Measurements from ENCODE around the gene LDLRAD2.
"Not testable (repeated sequence)": the region's sequence is repeated elsewhere in the genome, so short reads cannot be mapped to it uniquely, and the experiment has no call there.

Gene LDLRAD2

DNA sequence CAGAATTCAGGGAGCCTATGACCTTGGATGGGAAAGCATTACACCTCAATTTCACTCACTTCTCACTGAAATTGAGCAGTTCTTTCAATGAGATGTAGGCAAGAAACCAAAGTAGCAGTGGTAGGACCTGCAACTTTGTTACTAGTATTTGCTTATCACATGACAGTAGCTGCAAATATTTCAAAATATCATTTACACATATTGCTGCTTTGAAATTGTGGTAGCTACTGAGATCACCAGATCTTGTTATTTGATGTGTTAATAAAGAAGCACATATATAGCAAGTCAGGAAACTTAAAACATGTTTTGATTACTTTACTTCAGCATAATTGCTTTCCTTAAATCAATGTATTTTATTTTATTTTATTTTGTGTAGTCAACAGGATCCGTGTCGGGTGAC, 12.9 kb downstream of the LDLRAD2 start:
- intact Hi-C loops (cut with micrococcal nuclease) = no loop called here
- Mint-ChIP-seq H3K27ac (no peak overlapping the region), H3K27me3 (peaks cover 5% of the 10 kb centered on the region), H3K4me1 (ENCODE audit: low read depth) (peaks cover 16% of the 10 kb centered on the region), H3K4me3 (no peak overlapping the region), H3K36me3 (ENCODE audit: low read depth) (peaks cover 69% of the 10 kb centered on the region), H3K9me3 (no peaks in the 10 kb centered on the region)

DNA sequence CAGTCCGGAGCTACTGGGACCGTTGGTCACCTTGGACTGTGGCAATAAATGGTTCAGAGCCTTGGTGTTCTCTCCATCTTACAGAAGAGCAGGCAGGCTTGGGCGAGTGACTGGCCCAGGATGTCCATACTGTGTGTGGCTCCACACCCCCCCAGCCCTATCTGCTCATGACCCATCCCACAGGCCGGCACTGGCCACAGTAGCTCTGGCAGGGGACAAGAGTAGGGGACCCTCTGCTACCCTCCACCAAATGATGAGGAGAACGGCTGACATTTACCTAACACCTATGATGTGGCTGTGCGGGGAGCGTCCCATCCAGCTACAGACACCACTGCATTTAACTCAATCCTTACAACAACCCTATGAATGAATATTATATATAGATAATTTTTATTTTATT, 13.3 kb downstream of the LDLRAD2 start:
- Mint-ChIP-seq H3K9me3 (no peaks in the 10 kb centered on the region), H3K27me3 (peaks cover 5% of the 10 kb centered on the region), H3K4me1 (ENCODE audit: low read depth) (peaks cover 16% of the 10 kb centered on the region)

DNA sequence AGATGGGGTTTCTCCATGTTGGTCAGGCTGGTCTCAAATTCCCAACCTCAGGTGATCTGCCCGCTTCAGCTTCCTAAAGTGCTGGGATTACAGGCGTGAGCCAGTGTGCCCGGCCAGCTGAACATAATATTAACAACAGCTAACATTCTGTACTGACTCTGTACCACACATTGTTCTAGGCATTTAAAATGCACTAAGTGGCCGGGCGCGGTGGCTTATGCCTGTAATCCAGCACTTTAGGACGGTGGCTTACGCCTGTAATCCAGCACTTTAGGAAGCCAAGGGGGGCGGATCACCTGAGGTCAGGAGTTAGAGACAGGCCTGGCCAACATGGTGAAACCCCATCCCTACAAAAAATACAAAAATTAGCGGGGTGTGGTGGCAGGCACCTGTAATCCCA, 14.6 kb downstream of the LDLRAD2 start:
- H3K9me3 Mint-ChIP-seq; intact Hi-C loops (cut with micrococcal nuclease); H3K27me3 Mint-ChIP-seq; H3K4me3 Mint-ChIP-seq; H3K27ac Mint-ChIP-seq: not testable (repeated sequence)
- Mint-ChIP-seq H3K4me1 (ENCODE audit: low read depth) (peaks cover 16% of the 10 kb centered on the region), H3K36me3 (ENCODE audit: low read depth) (peaks cover 86% of the 10 kb centered on the region)

More for the DNA sequence above, 13.3 kb downstream of the LDLRAD2 start:
- Mint-ChIP-seq H3K36me3 (ENCODE audit: low read depth) (peaks cover 74% of the 10 kb centered on the region), H3K4me3 (no peak overlapping the region), H3K27ac (no peak overlapping the region)
- intact Hi-C loops (cut with micrococcal nuclease) = no loop called here

DNA sequence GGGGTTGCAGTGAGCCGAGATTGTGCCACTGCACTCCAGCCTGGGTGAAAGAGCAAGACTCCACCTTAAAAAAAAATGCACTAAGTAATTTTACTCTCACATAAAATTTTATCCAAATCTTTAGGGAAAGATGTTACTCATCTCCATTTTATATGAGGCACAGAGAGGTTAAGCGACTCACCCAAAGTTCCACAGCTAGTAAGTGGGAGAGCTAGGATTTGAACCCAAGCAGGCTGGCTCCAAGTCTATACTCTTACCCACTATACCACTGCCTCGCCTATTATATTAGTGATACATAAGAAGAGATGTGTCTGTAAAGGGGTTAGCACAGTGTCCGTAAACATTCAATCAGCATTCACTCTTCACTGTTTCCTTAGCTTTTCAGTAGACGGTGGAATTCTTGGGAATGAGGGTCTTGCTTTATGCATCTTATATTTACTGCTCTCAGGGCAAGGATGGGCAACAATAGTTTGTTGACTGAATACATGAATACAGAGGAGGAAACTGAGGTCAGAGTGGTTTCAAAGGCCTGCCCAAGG, 15.1 kb downstream of the LDLRAD2 start:
- Mint-ChIP-seq H3K4me3 (no peak overlapping the region), H3K27ac (no peak overlapping the region), H3K27me3 (peaks cover 5% of the 10 kb centered on the region), H3K36me3 (ENCODE audit: low read depth) (peaks cover 86% of the 10 kb centered on the region), H3K4me1 (ENCODE audit: low read depth) (peaks cover 14% of the 10 kb centered on the region), H3K9me3 (no peaks in the 10 kb centered on the region)
- intact Hi-C loops (cut with micrococcal nuclease) = no loop called here

DNA sequence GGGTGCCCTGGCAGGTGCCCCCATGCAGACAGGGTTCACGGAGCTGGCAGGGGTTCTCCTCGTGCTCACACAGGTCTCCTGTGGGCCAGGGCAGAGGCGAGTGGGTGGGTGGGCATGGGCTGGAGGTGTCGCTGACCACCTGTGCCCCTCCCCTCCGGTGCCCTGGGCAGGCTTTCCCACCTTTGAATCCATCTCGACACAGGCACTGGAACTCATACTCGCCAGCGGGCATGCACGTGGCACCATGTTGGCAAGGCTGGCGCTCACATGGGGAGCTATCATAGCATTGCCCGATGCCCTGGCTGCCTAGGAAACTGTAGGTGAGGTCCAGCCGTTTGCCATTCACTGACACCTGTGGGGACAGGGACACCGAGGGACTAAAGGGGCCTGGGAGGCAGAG, 16.0 kb downstream of the LDLRAD2 start:
- Mint-ChIP-seq H3K9me3 (no peaks in the 10 kb centered on the region), H3K4me1 (ENCODE audit: low read depth) (peaks cover 9% of the 10 kb centered on the region), H3K27me3 (peaks cover 5% of the 10 kb centered on the region), H3K36me3 (ENCODE audit: low read depth) (peaks cover 88% of the 10 kb centered on the region), H3K4me3 (no peak overlapping the region), H3K27ac (no peak overlapping the region)
- intact Hi-C loops (cut with micrococcal nuclease) = no loop called here

DNA sequence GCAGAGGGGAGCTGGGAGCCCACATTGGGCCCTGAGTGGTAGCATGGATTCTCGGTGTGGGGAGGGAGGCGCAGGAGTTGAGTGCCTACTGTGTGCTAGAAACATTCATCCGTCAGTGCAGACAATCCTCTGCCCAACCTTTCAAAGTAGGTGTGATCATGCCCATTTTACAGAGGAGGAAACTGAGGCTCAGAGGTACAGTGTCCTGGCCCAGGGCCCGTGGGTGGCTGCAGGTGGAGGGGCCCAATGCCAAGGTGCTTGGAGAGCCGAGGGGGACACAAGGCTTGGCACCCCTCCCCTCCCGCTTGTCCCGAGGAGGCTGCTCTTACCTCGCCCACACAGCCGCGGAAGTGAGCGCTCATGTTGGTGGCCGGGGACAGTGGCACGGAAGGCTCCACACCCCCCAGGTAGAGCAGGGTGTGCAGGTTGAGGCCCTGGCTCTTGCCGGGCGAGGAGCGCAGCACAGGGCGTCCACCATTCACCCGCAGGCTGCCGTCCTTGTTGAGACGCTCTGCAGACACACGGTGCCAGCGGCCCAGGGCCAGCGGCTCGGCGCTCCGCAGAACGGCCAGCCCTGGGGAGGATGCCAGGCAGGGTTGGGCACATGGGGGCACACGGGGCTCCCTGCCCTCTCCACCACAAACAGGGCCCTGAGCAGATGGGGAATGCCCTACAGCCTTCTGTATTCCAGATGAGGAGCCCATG, 16.6 kb downstream of the LDLRAD2 start:
- Mint-ChIP-seq H3K27me3 (peaks cover 4% of the 10 kb centered on the region), H3K4me3 (no peak overlapping the region), H3K36me3 (ENCODE audit: low read depth) (peaks cover 88% of the 10 kb centered on the region), H3K9me3 (peaks cover 1% of the 10 kb centered on the region), H3K4me1 (ENCODE audit: low read depth) (peaks cover 5% of the 10 kb centered on the region), H3K27ac (no peak overlapping the region)
- intact Hi-C loops (cut with micrococcal nuclease) = no loop called here

DNA sequence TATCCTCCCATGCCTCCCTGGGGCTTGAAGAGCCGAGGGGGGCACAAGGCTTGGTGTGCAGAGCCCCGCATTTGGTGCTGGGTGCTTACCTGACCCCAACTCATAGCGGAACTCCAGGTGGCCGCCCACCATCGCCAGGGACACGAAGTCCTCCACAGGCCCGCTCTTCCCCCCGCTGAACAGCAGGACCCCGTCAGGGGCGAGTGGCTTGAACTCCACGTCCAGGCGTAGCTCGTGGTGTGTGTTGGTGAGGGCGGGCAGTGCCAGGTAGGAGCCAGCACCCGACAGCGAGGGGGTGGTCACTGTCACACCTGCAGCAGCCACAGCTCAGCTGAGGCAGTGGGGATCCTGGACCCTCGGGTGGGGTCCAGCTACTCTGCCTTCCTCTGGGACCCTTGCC, 17.2 kb downstream of the LDLRAD2 start:
- Mint-ChIP-seq H3K27ac (no peak overlapping the region), H3K4me3 (no peak overlapping the region), H3K27me3 (no peaks in the 10 kb centered on the region), H3K4me1 (ENCODE audit: low read depth) (no peaks in the 10 kb centered on the region), H3K36me3 (ENCODE audit: low read depth) (peaks cover 88% of the 10 kb centered on the region), H3K9me3 (peaks cover 8% of the 10 kb centered on the region)
- intact Hi-C loops (cut with micrococcal nuclease) = no loop called here

DNA sequence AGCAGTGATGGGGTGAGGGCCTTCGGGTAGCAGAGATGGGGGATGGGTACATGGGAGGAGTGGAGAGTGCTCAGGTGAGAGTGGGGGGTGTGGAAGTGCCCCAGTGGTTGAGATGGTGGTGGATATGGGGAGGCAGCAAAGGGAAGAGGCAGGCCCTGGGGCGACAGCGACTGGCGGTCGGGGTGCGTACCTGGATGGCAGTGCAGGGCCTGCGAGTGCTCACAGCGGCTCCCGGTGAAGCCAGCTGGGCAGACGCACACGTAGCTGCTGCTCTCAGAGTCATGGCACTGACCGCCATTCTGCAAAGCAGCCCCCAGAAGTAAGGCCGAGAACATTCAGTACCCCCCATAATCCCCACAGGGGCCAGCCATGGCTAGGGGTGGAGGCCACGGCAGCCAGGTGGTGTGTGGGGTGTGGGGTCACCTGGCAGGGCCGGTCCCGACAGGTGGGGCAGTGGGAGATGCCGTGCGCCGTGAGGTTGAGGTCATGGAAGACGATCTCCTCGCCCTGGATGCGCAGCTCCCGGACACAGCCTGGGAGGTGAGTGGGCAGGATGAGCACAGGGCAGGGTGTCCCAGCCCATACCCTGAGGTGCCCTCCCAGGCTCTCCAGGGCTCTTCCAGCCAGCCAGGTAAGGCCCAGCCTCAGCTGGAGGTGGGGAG, 18.9 kb downstream of the LDLRAD2 start:
- H3K9me3 Mint-ChIP-seq = peaks cover 19% of the 10 kb centered on the region
- H3K36me3 Mint-ChIP-seq (ENCODE audit: low read depth) = peaks cover 100% of the 10 kb centered on the region
- H3K4me1 Mint-ChIP-seq (ENCODE audit: low read depth) = no peaks in the 10 kb centered on the region
- H3K4me3 Mint-ChIP-seq = no peak overlapping the region
- H3K27me3 Mint-ChIP-seq = no peaks in the 10 kb centered on the region
- intact Hi-C loops (cut with micrococcal nuclease) = no loop called here
- no peak overlapping the region for H3K27ac Mint-ChIP-seq

DNA sequence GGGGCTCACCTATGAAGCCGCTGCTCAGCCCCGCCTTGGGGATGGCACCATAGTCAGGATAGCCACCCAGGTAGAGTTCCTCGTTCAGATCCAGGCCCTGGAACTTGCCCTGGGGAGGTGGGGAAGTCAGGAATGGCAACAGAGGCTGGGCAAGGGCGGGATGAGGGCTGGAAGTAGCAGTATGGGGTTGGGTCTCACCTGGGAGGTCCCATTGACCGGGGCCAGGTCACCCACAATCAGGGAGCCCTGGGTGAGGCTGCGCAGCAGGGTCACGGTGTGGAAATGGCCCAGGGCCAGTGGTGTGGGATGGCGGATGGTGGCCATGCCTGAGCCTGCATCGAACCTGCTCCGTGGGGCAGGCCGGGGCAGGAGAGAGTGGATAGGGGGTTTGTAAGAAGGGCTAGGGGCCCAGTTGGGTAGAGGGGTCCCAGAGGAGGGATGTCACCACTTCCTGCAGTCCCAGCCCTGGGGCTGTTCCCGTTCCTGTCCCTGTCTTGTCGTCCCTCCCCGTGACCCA, 19.4 kb downstream of the LDLRAD2 start:
- Mint-ChIP-seq H3K36me3 (ENCODE audit: low read depth) (peaks cover 95% of the 10 kb centered on the region), H3K27me3 (no peaks in the 10 kb centered on the region), H3K27ac (no peak overlapping the region), H3K4me3 (no peak overlapping the region), H3K4me1 (ENCODE audit: low read depth) (no peaks in the 10 kb centered on the region), H3K9me3 (peaks cover 19% of the 10 kb centered on the region)
- intact Hi-C loops (cut with micrococcal nuclease) = no loop called here

DNA sequence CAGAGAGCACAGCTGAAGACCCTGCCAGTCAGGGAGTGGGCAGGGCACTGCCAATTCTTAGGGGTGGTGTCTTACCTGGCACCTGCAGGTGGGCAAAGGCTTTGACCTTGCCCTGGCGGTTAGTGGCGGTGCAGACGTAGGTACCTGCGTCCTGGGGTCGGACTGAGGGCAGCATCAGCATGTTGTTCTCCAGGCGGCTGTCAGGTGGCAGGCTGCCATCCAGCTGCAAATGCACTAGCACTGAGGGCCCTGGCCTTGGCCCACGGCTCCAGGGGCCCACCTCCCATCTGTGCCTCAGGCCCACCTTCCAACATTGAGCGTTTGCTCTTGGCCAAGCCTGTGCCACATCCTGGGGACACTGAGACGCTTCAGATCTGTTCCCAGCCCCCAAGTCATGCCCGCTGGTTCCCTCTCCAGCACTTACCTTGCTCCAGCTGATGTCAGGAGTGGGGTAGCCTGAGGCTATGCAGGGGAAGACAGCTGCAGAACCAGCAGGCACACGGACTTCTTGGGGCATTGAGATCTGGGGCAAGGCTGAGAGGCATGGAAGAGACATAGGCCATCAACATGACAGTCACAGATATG, 21.4 kb downstream of the LDLRAD2 start:
- intact Hi-C loops (cut with micrococcal nuclease) = no loop called here

DNA sequence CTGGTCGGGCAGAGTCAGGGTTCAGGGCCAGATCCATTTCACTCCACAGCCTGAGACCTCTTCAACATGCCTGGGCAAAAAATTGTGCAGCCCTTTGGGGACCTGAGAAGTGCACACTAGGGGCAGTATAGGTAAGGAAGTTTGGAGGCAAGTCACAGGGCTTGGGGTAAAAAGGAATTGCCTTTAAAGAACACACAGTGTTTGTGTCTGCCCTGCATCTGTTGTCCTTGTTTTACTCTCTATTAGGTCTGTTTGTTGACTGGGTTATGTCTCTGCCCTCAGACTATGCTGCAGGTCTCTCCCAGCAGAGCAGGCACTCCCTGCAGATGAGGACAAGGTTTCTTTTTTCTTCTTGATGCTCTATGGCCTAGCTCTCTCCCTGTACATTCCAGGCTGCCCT, 22.0 kb downstream of the LDLRAD2 start:
- Mint-ChIP-seq H3K4me1 (ENCODE audit: low read depth) (no peaks in the 10 kb centered on the region), H3K9me3 (peaks cover 19% of the 10 kb centered on the region), H3K36me3 (ENCODE audit: low read depth) (peaks cover 94% of the 10 kb centered on the region), H3K27ac (no peak overlapping the region), H3K4me3 (no peak overlapping the region), H3K27me3 (no peaks in the 10 kb centered on the region)
- intact Hi-C loops (cut with micrococcal nuclease) = no loop called here

More for the DNA sequence above, 21.4 kb downstream of the LDLRAD2 start:
- H3K36me3 Mint-ChIP-seq (ENCODE audit: low read depth) = peaks cover 94% of the 10 kb centered on the region
- H3K4me1 Mint-ChIP-seq (ENCODE audit: low read depth) = no peaks in the 10 kb centered on the region
- no peak overlapping the region for H3K4me3 Mint-ChIP-seq
- H3K27me3 Mint-ChIP-seq = no peaks in the 10 kb centered on the region
- H3K27ac Mint-ChIP-seq = no peak overlapping the region
- H3K9me3 Mint-ChIP-seq = peaks cover 19% of the 10 kb centered on the region

DNA sequence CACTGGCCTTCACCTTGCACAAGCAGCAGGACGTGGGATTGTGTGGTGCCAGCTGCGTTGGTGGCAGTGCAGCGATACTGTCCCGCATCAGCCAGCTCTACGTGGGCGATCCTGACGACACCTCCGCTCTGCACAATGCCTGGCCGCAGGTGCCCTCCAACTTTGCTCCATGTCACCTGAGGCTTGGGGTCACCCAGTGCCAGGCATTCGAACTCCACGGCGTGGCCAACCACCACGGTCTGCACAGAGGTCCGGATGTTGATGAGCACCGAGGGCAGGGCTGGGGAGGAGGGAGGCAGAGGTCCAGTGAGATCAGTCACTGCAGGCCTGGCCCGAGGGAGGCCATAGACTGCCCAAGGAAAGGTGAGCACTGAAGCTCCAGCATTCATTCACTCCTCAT, 22.6 kb downstream of the LDLRAD2 start:
- no peaks in the 10 kb centered on the region for H3K27me3 Mint-ChIP-seq
- H3K27ac Mint-ChIP-seq = no peak overlapping the region
- peaks cover 94% of the 10 kb centered on the region for H3K36me3 Mint-ChIP-seq (ENCODE audit: low read depth)
- H3K9me3 Mint-ChIP-seq = peaks cover 19% of the 10 kb centered on the region
- no peaks in the 10 kb centered on the region for H3K4me1 Mint-ChIP-seq (ENCODE audit: low read depth)
- intact Hi-C loops (cut with micrococcal nuclease) = no loop called here
- no peak overlapping the region for H3K4me3 Mint-ChIP-seq

DNA sequence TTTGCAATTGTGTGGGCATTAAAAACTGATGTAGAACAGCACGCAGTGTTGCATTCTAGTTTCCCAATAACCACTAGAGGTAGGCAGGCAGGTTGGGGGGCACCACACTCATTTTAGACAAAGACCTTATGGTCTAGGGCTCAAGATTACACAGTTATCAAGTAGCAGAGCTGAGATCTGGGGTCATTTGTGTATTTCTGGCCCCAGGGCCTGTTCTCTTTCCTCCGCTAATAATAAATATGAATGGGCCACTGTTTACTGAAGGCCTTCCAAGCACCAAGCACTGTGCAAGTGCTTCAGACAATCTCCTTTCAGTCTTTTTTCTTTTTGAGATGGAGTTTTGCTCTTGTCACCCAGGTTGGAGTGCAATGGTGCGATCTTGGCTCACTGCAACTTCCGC, 23.9 kb downstream of the LDLRAD2 start:
- intact Hi-C loops (cut with micrococcal nuclease) = no loop called here
- H3K4me3 Mint-ChIP-seq = no peak overlapping the region
- H3K4me1 Mint-ChIP-seq (ENCODE audit: low read depth) = no peaks in the 10 kb centered on the region
- peaks cover 94% of the 10 kb centered on the region for H3K36me3 Mint-ChIP-seq (ENCODE audit: low read depth)
- H3K27ac Mint-ChIP-seq = no peak overlapping the region
- H3K27me3 Mint-ChIP-seq = no peaks in the 10 kb centered on the region
- peaks cover 19% of the 10 kb centered on the region for H3K9me3 Mint-ChIP-seq

DNA sequence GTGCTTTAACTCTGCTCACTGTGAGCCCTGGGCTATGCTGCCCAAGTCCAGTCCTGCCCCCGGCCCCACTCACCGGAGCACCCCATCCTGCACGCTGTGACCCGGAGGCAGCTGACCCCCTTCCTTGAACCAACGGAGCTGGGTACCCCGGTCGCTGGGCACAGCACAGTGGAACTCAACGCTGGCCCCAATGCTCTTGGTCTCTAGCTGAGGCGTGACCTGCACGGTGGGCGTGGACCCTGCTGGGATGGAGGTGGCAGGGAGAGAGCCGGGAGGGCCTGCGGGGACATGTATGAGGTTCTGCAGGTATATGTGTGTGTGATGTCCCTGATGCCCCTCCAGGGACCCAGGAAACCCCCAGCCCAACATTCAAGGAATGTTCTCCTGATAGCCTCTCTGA, 24.7 kb downstream of the LDLRAD2 start:
- Mint-ChIP-seq H3K4me3 (no peak overlapping the region), H3K4me1 (ENCODE audit: low read depth) (no peaks in the 10 kb centered on the region), H3K36me3 (ENCODE audit: low read depth) (peaks cover 94% of the 10 kb centered on the region), H3K27ac (no peak overlapping the region), H3K27me3 (no peaks in the 10 kb centered on the region), H3K9me3 (peaks cover 19% of the 10 kb centered on the region)
- intact Hi-C loops (cut with micrococcal nuclease) = no loop called here
